Kasumi-1 (cell line): ENCODE data around the gene ESRP2.

Experiments used
- DNase-seq, 2 experiments: peaks; one replicate each; lab custom pipeline; 2025; lab: John Stamatoyannopoulos, UW

Gene ESRP2

GRCh38 chr16:68217506-68217905 lies 18.4 kb downstream of the ESRP2 start:
- DNase-seq = no peak

DNA sequence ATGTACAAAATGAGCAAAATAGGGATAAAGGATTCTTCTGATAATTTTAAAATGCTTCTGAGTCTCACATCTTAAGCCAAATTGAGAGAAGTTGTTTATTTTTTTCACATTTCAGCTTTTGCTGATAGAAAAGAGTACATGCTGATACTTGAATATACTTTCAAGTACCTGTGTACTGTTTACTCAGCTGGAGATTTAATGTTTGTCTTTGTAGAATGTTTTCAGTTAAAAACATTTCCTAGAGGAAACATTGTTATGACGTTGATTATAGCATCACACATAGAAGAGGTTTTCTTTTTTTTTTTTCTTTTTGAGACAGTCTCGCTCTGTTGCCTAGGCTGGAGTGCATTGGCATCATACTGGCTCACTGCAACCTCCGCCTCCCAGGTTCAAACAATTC lies 19.7 kb downstream of the ESRP2 start:
- DNase-seq = no peak

DNA sequence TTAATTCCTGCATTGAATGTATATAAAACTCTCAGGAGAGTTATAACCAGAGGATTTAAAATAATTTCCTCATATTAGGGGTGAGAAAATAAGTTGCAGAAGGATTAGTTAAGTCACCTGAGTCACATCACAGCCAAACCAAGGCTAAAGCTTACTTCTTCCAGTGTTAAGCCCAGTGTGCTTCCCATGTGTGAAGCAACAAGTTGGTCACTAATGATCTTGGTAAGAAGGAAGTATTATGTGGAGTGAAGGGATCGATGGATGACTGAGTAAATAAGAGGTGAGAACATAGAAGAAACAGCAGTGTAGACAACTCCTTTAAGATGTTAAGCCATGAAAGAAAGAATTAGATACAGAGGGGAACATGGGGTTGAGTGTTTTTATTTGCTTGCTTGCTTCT lies 20.6 kb downstream of the ESRP2 start:
- no peak for DNase-seq

DNA sequence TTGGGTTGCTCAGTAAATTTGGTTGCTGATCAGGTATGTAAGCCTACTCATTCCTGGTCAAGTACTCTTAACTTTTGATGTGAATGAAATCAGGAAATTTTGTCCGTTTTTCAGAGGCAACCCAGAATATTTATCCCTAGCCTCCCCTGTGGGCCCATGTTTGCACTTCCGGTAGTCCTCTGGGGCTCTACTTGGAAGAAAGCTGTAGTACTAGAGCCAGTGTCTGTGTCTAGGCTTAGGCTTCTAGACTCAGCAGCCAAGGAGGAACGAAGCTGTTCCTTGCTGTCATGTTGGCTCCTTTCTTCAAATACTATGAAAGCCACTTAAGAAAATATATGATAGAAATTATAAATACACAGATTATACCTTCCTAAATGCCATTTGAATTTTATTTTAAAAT lies 21.2 kb downstream of the ESRP2 start:
- DNase-seq = no peak

DNA sequence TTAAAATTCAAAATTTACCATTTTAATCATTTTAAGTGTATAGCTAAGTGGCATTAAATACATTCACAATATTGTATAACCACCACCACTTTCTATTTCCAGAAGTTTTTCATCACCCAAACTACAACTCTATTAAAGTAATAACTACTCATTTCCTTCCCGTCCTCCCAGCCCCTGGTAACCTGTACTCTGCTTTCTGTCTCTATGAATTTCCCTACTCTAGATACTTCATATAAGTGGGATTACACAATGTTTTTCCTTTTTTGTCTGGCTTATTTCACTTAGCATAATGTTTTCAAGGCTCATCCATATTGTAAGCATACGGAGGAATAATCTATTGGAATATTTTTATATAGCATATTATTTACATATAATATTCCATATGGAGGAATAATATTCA lies 29.7 kb downstream of the ESRP2 start:
- DNase-seq = no peak

GRCh38 chr16:68202091-68202519 lies 33.8 kb downstream of the ESRP2 start:
- no peak for DNase-seq

DNA sequence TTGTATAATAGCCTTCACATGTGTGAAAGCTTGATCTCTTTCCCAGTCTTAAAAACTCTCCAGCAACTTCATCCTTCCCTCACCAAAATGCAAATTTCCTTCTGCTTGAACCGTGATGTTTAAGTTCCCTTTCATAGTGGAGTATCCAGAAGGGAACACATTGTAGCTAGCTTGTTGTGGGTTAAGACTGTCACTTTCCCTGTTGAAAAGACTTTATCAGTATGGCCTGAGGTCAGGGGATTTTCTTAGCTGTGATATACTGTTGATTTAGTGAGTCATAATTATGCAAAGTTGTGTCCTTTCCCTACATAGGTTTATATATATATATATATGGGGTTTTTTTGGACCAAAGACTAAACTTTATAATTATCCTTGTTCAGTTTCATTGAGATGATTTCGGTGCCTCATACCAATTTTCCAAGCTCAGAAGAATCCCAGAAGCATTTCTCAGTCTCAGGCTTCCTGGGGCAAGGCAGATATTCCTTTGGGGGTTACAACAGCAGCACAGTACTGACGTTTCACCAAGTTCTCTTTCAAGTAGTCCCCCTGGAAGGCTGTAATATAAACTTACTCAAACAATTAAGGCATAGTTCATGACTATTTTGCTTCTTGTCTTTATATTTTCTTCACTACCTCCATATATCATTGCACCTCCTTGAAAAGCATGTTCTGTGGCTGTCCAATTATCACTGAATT lies 35.7 kb downstream of the ESRP2 start:
- DNase-seq = no peak

- no peak for DNase-seq
Measured at GRCh38 chr16:68197250-68197649, 38.7 kb downstream of the ESRP2 start.

DNA sequence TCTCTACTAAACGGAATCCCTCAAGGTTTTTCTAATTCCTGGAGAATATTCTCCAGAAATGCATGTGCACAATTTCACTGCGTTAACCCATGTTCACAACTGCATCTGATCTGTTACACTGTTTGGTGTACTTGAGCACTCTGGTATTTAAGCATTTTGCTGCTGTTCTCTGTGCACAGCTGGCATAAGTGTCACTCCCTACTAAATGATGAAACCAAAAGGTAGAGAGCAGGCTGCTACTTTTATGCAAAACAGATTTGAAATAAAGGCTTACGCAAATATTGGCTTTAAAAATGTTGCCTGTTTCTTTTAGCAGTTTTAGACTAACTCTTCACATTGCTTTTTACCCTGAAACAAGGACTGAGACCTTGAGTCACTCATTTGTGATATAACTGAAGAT lies 41.7 kb downstream of the ESRP2 start:
- no peak for DNase-seq

DNA sequence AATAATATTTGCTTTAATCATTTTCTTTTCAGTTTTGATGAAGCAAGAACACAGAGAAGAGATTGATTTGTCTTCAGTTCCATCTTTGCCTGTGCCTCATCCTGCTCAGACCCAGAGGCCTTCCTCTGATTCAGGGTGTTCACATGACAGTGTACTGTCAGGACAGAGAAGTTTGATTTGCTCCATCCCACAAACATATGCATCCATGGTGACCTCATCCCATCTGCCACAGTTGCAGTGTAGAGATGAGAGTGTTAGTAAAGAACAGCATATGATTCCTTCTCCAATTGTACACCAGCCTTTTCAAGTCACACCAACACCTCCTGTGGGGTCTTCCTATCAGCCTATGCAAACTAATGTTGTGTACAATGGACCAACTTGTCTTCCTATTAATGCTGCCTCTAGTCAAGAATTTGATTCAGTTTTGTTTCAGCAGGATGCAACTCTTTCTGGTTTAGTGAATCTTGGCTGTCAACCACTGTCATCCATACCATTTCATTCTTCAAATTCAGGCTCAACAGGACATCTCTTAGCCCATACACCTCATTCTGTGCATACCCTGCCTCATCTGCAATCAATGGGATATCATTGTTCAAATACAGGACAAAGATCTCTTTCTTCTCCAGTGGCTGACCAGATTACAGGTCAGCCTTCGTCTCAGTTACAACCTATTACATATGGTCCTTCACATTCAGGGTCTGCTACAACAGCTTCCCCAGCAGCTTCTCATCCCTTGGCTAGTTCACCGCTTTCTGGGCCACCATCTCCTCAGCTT lies 45.0 kb downstream of the ESRP2 start:
- DNase-seq = no peak

DNA sequence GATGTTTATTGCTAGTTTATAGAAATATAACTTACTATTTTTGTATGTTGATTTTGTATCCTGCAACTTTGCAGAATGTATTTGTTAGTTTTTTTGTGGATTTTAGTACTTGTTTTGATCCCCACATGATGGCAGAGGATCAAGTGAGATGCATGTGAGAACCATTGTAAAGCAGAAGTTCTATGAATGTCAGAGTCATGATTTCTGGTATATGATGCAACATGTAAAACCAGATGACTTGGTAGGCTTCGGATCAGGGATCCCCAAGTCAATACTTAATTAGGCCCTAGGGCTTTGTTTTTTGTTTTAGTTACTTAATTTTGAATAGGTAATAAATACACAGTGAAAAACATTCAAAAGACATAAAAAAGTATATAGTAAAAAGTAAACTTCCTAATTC lies 45.8 kb downstream of the ESRP2 start:
- no peak for DNase-seq

DNA sequence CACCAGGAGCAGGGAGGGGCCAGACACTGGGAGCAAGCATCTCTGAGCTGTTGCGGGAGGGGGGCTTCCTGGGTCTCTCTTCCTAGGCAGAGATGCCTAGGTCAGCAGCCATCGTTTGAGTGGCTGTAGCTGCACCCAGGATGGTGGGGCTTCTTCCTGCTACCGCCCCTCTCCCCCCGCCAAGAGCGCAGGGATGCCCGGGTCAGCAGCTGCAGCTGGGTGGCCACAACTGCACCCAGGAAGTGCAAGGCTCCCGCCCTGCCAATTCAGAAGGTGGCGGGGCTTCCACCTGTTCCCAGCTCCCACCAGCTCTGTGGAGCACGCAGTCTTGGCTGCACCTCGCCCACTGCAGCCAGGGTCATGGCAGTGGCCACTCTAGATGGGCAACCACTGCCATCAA lies 47.8 kb downstream of the ESRP2 start:
- no peak for DNase-seq

DNA sequence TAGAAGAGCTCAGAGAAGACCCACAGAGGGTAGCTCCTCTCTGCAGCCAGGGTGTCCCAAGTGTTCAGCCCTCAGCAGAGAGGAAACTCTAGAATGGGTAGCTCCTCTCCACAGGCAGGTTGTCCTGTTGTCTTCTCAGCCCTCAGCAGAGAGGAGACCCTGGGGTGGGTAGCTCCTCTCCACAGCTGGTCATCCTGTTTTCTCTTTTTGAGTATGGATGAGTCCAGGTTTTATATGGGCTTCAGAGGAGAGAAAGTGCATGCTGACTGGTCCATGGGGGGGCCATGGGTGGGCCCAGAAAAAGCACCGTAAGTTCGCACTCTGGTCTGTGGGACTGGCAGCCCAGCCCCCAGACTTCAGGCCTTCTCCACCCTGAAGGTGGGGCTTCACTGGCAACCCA lies 48.4 kb downstream of the ESRP2 start:
- DNase-seq = no peak

DNA sequence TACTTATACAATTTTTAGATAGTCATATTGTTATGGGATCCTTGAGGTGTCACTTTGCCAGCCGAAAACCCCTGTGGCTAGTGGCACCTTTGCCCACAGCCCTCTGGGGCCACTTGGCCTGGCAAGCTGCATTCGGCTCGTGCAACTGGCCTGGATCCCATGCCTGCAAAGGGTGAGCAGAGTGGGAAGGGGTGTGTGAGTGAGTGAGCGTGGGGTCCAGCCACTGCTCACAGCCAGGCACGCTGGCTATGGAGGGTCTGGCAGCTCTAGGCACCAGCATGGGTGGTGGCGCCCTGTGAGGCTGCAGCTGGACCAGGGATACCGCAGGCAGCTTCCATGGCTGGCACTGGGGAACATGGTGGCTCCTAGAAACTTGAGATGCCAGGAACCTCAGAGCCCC lies 49.0 kb downstream of the ESRP2 start:
- DNase-seq = no peak

- DNase-seq = no peak
Measured at GRCh38 chr16:68183046-68183445, 52.9 kb downstream of the ESRP2 start.

DNA sequence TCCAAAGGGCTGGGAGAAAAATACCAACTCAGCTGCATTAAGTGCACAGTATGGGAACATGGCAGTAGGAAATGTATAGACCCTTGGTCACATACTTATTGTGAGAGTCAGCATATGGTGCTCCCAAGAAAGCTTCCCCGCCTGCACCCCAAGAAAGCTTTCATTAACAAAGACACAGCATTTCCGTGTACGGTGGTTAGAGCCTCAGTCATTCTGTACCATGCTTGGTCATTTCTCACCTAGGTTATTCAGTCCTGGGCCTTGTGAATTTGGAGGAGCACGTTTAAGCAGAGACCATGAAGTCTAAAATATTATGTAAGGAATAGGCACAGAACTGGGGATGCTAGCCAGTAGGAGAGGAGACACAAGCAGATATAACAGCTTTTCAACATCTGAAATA lies 56.1 kb downstream of the ESRP2 start:
- DNase-seq = no peak

DNA sequence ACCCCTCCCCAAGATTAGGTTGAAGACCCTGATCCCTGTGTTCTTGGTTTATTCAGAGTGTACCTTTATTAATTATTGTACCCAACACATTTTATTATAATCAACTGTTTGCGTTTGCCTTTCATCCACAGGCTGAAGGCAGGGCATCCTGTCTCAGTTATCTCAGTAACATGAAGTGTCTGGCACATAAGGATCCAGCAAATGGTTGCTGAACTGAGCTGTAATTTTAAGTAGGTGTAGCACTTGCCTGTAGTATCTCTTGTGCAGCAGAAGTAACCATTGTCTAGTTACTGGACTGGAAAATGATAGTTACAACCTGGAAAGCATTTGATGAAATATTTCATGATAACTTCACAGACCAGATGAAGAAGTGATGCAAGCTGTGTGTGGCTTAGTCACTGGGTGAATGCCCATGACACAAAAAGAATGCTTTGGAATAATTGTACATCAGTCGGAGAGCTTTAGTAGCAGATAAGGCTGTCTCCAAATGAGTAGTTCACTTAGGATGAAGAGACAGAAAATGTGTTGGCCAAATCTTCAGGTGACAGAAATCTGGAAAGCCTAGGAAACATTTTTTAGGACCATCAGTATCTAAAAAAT lies 56.6 kb downstream of the ESRP2 start:
- DNase-seq = no peak
